ENCODE results near the gene SHQ1.
"Not testable (repeated sequence)": the region's sequence is repeated elsewhere in the genome, so short reads cannot be mapped to it uniquely, and the experiment has no call there.

The SHQ1 gene

DNA sequence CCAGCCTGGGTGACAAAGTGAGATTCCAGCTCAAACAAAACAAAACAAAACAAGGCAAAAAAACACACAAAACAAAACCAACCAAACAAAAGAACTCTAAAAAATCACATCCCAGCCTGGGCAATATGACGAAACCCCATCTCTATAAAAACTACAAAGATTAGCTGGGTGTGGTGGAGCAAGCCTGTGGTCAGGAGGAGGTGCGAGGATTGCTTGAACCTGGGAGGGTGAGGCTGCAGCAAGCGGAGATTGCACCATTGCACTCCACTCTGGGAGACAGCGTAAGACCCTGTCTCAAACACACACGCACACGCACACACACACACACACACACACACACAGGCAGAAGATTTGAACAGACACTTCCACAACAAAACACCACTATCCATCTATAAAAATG is 99.6 kb downstream of the SHQ1 start:
- Histone ChIP-seq H3K4me3 (ENCODE audit: low read depth, low read length) (no peak overlapping the region), H3K9me3 (ENCODE audit: control insufficient read depth, insufficient read depth, low read length) (no peaks in the 10 kb centered on the region), H3K36me3 (ENCODE audit: control insufficient read depth, insufficient read depth, low read length) (0 out of 2 replicates have a peak, but pooled peaks cover 3% of the 10 kb centered on the region), H3K4me1 (ENCODE audit: control insufficient read depth, insufficient read depth, low read length) (0 out of 2 replicates have a peak, but pooled peaks cover 7% of the 10 kb centered on the region), H3K27ac (ENCODE audit: low read depth, low read length) (no peak overlapping the region), H3K9ac (ENCODE audit: low read depth, low read length) (no peak overlapping the region), H3K27me3 (ENCODE audit: control insufficient read depth, insufficient read depth, low read length) (no peaks in the 10 kb centered on the region)

DNA sequence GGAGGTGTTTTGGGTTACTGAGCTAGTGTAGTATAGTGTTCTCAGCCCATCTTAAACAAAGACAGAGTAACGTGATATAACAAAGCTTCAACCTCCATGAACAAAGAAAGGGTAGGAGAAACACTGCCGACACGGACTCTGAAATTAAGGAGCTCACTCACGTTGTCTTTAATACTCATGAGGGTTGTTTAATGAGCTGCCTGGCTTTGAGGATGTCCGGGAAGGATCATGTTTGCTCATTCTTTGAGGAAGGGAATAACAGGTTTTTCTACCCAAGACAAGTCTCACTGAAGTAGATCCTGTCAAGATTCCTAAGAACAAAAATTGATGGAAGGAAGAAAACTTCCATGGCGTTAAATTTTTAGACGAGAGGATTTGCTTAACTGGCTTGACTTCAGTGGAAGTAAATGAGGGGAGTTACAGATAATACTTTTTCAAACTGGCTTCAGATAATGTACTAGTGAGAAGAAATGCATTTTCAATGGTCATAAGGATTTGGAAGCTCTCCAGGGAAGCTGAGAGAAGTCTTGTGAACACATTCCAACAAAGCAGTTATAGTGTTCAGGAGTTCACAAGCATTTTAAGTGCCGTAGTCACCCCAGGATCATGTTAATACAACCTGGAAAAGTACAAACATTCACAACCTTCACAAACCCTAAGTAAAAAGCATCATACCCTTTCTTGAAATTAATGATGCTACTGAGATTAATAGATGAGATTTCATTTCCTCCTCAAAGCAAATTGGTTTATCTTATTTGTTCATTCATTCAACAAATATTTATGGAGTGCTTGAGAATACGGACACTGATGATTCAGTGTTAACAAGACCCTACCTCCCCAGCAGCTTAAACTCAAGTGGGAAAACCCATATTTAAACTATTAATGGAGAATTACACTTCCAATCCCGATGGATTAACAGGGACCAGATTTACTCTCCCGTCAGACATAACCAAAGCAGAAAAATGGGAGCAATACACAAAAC is 101.5 kb downstream of the SHQ1 start:
- 0 out of 2 replicates have a peak, but pooled peaks cover 3% of the 10 kb centered on the region for H3K36me3 ChIP-seq (ENCODE audit: control insufficient read depth, insufficient read depth, low read length)
- no peaks in the 10 kb centered on the region for H3K9me3 ChIP-seq (ENCODE audit: control insufficient read depth, insufficient read depth, low read length)
- H3K4me1 ChIP-seq (ENCODE audit: control insufficient read depth, insufficient read depth, low read length) = 0 out of 2 replicates have a peak, but pooled peaks cover 7% of the 10 kb centered on the region
- no peak overlapping the region for H3K4me3 ChIP-seq (ENCODE audit: low read depth, low read length)
- H3K9ac ChIP-seq (ENCODE audit: low read depth, low read length) = no peak overlapping the region
- no peak overlapping the region for H3K27ac ChIP-seq (ENCODE audit: low read depth, low read length)
- H3K27me3 ChIP-seq (ENCODE audit: control insufficient read depth, insufficient read depth, low read length) = no peaks in the 10 kb centered on the region

DNA sequence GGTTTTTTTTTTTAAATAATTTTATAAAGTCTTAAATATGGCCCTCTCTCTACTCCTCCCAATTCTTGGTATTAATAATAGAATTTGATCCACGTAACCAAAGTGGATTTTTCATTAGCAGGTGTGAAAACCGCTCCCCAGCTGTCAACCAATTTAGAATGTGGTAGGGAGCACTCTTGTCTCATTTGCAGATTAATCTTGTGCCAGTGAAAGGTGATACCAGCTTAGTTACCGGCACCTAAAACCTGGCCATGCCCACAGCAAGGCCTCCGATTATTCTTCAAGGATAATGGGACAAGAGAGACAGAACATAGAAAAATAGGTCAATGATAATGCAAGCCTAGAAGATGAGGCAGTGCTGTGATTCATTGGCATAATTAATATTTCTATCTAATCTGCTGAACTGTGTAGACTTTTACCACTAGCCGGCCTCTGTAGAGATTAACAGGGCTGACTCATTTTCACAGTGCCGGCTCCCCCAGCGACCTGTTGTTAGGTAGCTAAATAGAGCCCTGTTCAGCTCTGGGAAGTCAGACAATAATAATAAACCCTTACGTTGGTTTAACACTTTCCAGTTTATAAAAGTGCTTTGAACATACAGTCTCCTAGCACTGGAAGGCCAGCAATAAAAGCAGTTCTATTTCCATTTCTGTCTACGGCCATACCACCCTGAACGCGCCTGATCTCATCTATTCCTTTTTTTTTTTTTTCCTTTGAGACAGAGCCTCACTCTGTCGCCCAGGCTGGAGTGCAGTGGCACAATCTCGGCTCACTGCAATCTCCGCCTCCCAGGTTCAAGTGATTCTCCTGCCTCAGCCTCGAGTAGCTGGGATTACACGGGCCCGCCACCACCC is 102.9 kb downstream of the SHQ1 start:
- no peak overlapping the region for H3K9ac ChIP-seq (ENCODE audit: low read depth, low read length)
- H3K4me1 ChIP-seq (ENCODE audit: control insufficient read depth, insufficient read depth, low read length) = 0 out of 2 replicates have a peak, but pooled peaks cover 7% of the 10 kb centered on the region
- no peak overlapping the region for H3K4me3 ChIP-seq (ENCODE audit: low read depth, low read length)
- peaks cover 3% of the 10 kb centered on the region; the same call in 1 of the 2 replicates for H3K27me3 ChIP-seq (ENCODE audit: control insufficient read depth, insufficient read depth, low read length)
- H3K36me3 ChIP-seq (ENCODE audit: control insufficient read depth, insufficient read depth, low read length) = 0 out of 2 replicates have a peak, but pooled peaks cover 3% of the 10 kb centered on the region
- no peaks in the 10 kb centered on the region for H3K9me3 ChIP-seq (ENCODE audit: control insufficient read depth, insufficient read depth, low read length)
- H3K27ac ChIP-seq (ENCODE audit: low read depth, low read length) = no peak overlapping the region

DNA sequence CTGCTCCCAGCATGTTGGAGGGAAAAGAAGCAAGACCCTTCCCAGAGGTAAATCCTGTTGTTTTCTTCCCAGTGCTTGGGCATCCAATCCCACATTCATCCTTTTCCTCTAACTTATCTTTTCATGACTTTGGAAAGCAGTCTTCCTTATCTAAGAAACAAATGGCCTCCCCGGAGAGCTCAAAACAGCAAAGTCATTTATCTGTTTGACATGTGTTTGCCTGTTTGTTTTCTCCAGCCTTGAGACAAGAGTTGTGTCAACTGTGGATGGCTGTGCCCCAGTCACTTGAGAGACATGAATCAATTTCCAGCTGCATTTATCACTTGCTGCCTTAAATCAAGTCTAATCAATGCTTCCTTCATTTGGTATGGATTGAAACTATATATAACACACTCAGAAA is 103.9 kb downstream of the SHQ1 start:
- Histone ChIP-seq H3K4me1 (ENCODE audit: control insufficient read depth, insufficient read depth, low read length) (peaks cover 9% of the 10 kb centered on the region; the same call in 1 of the 2 replicates), H3K4me3 (ENCODE audit: low read depth, low read length) (no peak overlapping the region), H3K27ac (ENCODE audit: low read depth, low read length) (no peak overlapping the region), H3K9me3 (ENCODE audit: control insufficient read depth, insufficient read depth, low read length) (no peaks in the 10 kb centered on the region), H3K27me3 (ENCODE audit: control insufficient read depth, insufficient read depth, low read length) (peaks cover 12% of the 10 kb centered on the region), H3K9ac (ENCODE audit: low read depth, low read length) (no peak overlapping the region), H3K36me3 (ENCODE audit: control insufficient read depth, insufficient read depth, low read length) (no peaks in the 10 kb centered on the region)

DNA sequence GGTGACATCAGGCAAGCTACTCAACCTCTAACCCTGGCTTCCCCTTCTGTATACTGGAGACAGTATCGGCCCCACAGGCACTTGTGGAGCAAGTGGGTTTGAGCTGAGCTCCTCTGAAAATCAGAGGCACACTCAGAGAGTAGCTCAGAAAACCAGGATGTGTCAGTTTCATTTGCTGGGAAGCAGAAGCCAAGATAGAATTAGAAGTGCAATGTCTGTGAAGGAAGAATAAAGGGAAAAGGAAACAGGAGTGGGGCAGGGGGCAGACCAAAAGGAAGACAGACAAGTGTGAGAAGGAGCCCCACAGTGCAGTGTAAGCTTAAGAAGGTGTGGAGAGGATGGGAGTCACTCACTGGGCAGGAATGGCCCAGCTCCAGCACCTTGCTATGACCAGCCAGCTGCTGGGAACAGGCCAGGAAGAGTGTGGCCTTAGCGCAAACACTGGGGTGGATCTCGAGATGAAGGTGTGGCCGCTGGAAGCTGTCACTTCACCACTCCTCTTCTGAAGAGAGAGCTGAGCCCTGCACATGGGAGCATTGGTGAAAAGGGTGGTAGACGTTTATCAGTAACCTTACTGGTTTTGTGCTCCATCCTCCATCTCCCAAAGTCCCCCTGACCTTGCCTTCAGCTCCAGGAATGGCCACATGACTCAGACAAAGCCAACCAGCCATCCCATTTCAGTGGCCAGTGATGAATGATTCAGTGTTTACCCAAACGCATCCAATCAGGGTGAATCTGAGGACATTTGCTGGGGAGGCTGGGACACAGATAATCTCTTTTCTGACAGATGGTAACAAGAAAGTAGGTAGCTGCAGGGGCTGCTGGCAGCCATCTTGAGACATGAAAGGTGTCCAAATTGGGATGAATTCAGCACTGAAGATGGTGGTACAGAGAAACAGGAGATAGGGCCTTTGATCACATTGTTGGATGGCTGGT is 108.4 kb downstream of the SHQ1 start:
- H3K9me3 ChIP-seq (ENCODE audit: control insufficient read depth, insufficient read depth, low read length) = no peaks in the 10 kb centered on the region
- no peak overlapping the region for H3K27ac ChIP-seq (ENCODE audit: low read depth, low read length)
- H3K4me1 ChIP-seq (ENCODE audit: control insufficient read depth, insufficient read depth, low read length) = peaks cover 11% of the 10 kb centered on the region; the same call in 1 of the 2 replicates
- peaks cover 18% of the 10 kb centered on the region for H3K27me3 ChIP-seq (ENCODE audit: control insufficient read depth, insufficient read depth, low read length)
- H3K36me3 ChIP-seq (ENCODE audit: control insufficient read depth, insufficient read depth, low read length) = no peaks in the 10 kb centered on the region
- H3K4me3 ChIP-seq (ENCODE audit: low read depth, low read length) = peak overlapping the region; percentile 60; the same call in 1 of the 2 replicates
- no peak overlapping the region for H3K9ac ChIP-seq (ENCODE audit: low read depth, low read length)

DNA sequence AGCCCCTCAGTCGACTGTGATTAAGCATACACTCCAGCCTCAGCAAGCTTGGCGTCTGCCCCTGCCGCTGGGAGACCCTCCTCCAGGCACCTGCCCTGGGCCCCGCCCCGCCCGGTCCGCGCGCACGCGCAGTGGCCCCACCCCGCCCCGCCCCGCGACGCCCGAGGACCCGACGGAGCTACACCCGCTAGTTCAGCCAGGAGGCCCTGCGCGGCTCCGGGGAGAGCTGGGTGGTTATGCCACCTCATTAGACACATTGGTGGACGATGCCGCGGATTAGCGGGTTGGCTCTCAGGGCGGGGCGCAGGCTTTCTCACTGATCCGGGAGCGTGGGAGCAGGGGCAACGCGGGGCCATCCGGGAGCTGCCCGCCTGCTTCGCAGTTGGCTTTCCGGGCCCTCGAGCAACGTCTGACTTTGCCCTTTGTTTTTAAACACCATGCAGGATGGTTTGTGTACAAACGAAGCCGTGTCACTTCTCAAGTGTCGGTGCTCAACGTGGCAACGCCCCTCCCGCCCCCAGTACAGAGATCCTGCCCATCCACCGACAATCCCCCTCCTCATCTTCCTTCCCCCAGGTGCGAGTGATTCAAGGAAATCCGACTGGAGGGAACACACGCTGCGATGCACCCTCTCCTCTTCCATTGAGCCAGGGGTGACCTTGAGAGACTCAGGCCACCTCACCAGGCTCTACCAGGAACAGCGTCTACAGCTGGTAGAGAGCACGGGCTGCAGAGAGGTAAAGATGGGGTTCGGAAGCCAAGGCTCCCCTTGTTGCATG is 109.3 kb downstream of the SHQ1 start:
- Histone ChIP-seq H3K9ac (ENCODE audit: low read depth, low read length) (no peak overlapping the region), H3K36me3 (ENCODE audit: control insufficient read depth, insufficient read depth, low read length) (no peaks in the 10 kb centered on the region), H3K27ac (ENCODE audit: low read depth, low read length) (no peak overlapping the region), H3K9me3 (ENCODE audit: control insufficient read depth, insufficient read depth, low read length) (peaks cover 3% of the 10 kb centered on the region; the same call in 1 of the 2 replicates), H3K27me3 (ENCODE audit: control insufficient read depth, insufficient read depth, low read length) (peaks cover 18% of the 10 kb centered on the region), H3K4me1 (ENCODE audit: control insufficient read depth, insufficient read depth, low read length) (peaks cover 7% of the 10 kb centered on the region; the same call in 1 of the 2 replicates), H3K4me3 (ENCODE audit: low read depth, low read length) (peak overlapping the region; percentile 61)

DNA sequence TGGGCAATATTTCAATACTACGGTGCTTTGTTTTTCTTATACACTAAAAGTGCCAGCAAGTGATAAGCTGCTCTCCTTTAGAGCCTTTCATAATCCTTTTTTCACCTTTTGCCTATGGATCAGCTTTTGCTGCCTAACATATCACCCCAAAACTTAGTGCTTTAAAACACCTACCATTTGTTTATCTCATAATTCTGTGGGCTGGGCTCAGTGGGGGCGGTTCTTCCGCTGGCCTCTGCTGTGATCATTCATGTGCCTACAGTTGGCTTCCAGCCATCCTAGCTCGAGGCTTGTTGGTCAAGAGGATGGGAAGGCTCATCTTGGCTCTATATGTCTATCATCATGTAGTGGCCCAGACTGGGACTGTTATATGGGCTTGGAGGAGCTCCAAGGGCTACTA is 113.2 kb downstream of the SHQ1 start:
- H3K4me1 ChIP-seq (ENCODE audit: control insufficient read depth, insufficient read depth, low read length) = not testable (repeated sequence)

DNA sequence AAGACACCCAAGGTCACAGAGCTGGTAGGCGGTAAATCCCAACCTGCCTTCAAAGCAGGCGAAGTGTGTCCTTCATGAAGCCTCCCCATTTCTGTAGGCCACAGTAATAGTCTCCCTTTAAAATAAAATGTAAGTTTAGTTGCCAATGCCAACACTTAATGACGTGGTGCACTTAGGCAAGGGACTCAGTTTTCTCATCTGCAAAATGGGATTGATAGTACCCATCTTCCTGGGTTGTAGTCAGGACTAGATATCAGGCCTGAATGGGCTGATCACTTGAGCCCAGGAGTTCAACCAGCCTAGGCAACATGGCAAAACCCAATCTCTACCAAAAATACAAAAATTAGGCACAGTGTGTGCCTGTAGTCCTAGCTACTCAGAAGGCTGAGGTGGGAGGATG is 114.6 kb downstream of the SHQ1 start:
- Histone ChIP-seq H3K4me1 (ENCODE audit: control insufficient read depth, insufficient read depth, low read length) (peaks cover 7% of the 10 kb centered on the region; the same call in 1 of the 2 replicates), H3K27me3 (ENCODE audit: control insufficient read depth, insufficient read depth, low read length) (no peaks in the 10 kb centered on the region), H3K27ac (ENCODE audit: low read depth, low read length) (no peak overlapping the region)

More for the DNA sequence above, 113.2 kb downstream of the SHQ1 start:
- not testable (repeated sequence) for H3K4me3 ChIP-seq (ENCODE audit: low read depth, low read length); H3K36me3 ChIP-seq (ENCODE audit: control insufficient read depth, insufficient read depth, low read length); H3K9me3 ChIP-seq (ENCODE audit: control insufficient read depth, insufficient read depth, low read length); H3K9ac ChIP-seq (ENCODE audit: low read depth, low read length); H3K27ac ChIP-seq (ENCODE audit: low read depth, low read length)
- H3K27me3 ChIP-seq (ENCODE audit: control insufficient read depth, insufficient read depth, low read length) = peaks cover 12% of the 10 kb centered on the region

DNA sequence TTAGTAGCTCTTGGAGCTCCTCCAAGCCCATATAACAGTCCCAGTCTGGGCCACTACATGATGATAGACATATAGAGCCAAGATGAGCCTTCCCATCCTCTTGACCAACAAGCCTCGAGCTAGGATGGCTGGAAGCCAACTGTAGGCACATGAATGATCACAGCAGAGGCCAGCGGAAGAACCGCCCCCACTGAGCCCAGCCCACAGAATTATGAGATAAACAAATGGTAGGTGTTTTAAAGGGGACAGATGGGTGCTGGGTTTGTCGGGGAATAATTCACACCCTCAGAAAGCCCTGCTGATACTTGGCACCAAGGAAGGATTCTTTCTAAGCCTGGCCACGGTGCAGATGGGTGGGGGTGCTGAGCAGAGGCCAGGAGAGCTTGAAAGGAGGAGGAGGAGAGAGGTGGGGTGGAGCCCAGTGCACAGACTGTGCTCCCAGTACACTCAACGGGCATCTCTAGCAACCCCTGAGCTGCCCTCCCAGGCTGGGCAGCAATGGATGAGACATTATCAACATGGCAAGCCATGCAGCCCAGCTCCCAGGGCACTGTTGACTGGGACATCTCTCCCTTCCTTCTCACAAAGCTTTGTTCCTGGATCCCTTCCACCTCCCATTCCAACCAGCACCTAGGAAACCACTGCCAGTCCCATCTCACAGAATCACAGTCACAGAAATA is 115.4 kb downstream of the SHQ1 start:
- H3K36me3 ChIP-seq (ENCODE audit: control insufficient read depth, insufficient read depth, low read length); H3K9ac ChIP-seq (ENCODE audit: low read depth, low read length): not testable (repeated sequence)

More for the DNA sequence above, 114.6 kb downstream of the SHQ1 start:
- Histone ChIP-seq H3K9ac (ENCODE audit: low read depth, low read length) (no peak overlapping the region), H3K36me3 (ENCODE audit: control insufficient read depth, insufficient read depth, low read length) (no peaks in the 10 kb centered on the region), H3K4me3 (ENCODE audit: low read depth, low read length) (no peak overlapping the region), H3K9me3 (ENCODE audit: control insufficient read depth, insufficient read depth, low read length) (peaks cover 3% of the 10 kb centered on the region; the same call in 1 of the 2 replicates)

More for the DNA sequence above, 115.4 kb downstream of the SHQ1 start:
- H3K27me3 ChIP-seq (ENCODE audit: control insufficient read depth, insufficient read depth, low read length); H3K4me3 ChIP-seq (ENCODE audit: low read depth, low read length); H3K4me1 ChIP-seq (ENCODE audit: control insufficient read depth, insufficient read depth, low read length); H3K9me3 ChIP-seq (ENCODE audit: control insufficient read depth, insufficient read depth, low read length); H3K27ac ChIP-seq (ENCODE audit: low read depth, low read length): not testable (repeated sequence)
